Epithelial cell of proximal tubule (primary cell): ENCODE results near the gene TRIM25. TPM values are rescaled to one million over a fixed set of nuclear protein-coding genes. Genes with fewer than 3 reads are reported as not detected.
A peak's percentile ranks its signal among the peaks of the same experiment; 100 is the strongest.

Source experiments
- DNase-seq: peaks from one replicate; pipeline ENCODE4 v3.0.0-alpha.2; 2011; ENCODE audit warnings: low read depth
- H3K4me3 ChIP-seq: 2 replicates; pipeline ENCODE4 v1.5.1; 2011; ENCODE audit warnings: low read depth, mild to moderate bottlenecking, low read length
- total RNA-seq: library from RNA; depleted of rRNA; stranded (reverse); fragments of >200 nt; gene quantifications from 2 replicates; pipeline ENCODE4 v1.2.3, GENCODE V29; 2015
- TF ChIP-seq, protein P1 (sequence below): conservative IDR thresholded peaks from 2 replicates; pipeline ENCODE4 v1.5.1; 2012; ENCODE audit warnings: low read depth, mild to moderate bottlenecking, low read length

The TRIM25 gene
- total RNA-seq, 1 donor from 2014 or later, result 58.1 TPM

DNA sequence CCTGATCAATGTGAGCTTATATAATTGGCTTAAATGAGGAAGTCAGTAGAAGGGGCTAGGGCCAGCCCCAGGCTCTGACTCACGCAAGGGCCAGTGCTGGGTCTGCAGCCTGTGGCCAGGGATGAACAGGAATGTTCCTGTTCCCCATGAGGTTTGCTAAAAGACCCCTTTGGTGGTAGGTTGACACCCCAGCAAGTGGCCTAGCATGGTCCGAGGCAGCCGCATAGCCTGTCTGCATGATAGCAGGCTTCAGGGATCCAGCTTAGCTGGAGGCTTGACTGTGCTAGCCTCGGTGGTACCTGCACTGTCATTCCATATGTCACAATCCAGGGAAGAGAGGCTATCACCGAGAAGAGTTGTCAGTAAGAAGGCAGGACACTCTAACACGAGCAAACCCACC, 23.5 kb downstream of the TRIM25 start:
- no peak overlapping the region for H3K4me3 ChIP-seq
- DNase-seq, result no peak
- TF ChIP-seq, protein P1, sequence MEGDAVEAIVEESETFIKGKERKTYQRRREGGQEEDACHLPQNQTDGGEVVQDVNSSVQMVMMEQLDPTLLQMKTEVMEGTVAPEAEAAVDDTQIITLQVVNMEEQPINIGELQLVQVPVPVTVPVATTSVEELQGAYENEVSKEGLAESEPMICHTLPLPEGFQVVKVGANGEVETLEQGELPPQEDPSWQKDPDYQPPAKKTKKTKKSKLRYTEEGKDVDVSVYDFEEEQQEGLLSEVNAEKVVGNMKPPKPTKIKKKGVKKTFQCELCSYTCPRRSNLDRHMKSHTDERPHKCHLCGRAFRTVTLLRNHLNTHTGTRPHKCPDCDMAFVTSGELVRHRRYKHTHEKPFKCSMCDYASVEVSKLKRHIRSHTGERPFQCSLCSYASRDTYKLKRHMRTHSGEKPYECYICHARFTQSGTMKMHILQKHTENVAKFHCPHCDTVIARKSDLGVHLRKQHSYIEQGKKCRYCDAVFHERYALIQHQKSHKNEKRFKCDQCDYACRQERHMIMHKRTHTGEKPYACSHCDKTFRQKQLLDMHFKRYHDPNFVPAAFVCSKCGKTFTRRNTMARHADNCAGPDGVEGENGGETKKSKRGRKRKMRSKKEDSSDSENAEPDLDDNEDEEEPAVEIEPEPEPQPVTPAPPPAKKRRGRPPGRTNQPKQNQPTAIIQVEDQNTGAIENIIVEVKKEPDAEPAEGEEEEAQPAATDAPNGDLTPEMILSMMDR, result no peak

DNA sequence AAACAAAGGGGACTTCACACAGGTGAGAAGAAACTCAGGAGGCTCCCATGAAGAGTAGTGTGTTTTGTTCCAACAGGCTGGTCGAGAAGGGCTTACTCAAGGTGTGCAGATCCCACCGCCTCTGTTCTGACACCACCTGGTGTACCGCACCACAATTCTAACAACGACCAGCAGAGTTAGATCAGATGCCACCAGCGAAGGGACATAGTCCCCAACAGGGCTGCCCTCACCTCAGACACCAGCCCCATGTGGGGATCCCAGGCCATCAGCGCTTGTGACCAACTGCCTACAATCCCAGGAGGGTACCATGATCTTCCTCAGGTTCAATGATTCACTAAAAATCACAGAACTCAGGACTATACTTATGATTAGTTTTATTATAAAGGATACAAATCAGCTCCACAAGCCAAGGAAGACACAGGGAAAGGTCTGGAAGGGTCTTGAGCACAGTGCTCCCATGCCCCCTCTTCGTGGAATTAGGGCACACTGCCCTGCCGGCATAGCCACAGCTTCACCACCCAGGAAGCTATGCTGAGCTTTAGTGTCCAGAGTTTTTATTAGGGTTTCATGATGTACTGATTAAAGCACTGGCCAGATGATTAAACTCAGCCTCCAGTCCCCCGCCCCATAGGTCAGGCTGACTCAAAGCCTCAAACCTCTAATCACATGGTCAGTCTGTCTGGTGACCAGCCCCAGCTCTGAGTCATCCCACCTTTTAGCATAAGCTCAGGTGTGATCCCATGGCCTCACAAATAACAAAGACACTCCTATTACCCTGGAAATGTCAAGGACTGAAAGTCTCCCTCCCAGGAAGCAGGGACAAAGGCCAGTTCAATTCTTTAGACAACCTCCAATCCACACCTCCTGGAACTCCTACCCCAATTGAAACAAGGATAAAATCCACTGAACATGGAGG, 26.0 kb downstream of the TRIM25 start:
- H3K4me3 ChIP-seq, result no peak overlapping the region
- TF ChIP-seq, protein P1, result no peak
- DNase-seq, result peak; percentile 25

DNA sequence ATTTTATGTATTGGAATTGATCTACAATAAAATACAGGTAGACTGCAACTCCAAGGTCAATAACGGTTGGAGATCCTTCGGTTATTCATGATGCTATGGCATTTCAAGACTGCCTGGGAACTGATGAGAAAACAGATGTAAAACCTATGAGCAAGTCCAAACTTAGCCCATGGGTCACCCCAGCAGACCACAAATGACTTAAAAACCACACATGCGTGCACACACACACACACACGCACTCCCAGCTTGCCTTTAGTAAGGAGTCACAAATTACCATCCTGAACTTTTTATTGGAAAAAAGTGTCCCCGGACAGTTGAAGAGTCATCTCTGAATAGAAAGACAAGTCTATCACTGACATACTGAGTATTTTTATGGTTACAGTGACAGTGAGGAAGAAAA, 26.7 kb downstream of the TRIM25 start:
- DNase-seq, result no peak
- TF ChIP-seq, protein P1, result no peak
- H3K4me3 ChIP-seq, result no peak overlapping the region

DNA sequence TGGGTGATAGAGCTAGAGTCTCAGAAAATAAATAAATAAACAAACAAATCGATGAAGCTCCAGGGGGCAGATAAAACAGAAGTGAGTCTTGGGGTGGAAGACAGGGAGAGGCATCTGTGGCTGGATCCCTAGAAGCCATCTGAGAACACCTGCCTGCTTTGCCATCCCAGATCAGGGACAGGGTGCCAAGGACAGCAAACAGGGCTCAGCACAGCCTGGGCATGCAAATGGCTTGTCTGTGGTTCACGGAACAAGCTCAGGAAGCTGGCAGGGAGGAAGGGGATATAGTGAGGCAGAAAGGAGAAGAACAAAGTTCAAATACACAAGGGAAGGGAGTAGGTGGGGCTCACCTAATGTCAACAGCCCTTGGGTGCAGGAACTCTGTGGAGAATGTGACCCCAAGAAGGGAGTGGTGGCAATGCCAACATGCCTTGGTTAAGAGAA, 27.5 kb downstream of the TRIM25 start:
- H3K4me3 ChIP-seq, result no peak overlapping the region
- no peak for DNase-seq
- TF ChIP-seq, protein P1, result no peak

DNA sequence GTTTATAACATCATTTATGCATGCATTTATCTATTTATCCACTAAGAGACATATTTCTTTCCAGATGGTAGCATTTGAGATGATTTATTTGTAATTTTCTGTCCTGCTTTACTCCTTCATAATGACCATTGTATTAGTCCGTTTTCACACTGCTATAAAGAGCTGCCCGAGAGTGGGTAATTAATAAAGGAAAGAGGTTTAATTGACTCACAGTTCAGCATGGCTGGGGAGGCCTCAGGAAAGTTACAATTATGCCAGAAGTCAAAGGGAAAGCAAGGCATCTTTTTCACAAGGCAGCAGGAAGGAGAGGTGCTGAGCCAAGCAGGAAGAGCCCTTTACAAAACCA, 28.6 kb downstream of the TRIM25 start:
- no peak overlapping the region for H3K4me3 ChIP-seq
- TF ChIP-seq, protein P1, result no peak
- DNase-seq, result no peak

DNA sequence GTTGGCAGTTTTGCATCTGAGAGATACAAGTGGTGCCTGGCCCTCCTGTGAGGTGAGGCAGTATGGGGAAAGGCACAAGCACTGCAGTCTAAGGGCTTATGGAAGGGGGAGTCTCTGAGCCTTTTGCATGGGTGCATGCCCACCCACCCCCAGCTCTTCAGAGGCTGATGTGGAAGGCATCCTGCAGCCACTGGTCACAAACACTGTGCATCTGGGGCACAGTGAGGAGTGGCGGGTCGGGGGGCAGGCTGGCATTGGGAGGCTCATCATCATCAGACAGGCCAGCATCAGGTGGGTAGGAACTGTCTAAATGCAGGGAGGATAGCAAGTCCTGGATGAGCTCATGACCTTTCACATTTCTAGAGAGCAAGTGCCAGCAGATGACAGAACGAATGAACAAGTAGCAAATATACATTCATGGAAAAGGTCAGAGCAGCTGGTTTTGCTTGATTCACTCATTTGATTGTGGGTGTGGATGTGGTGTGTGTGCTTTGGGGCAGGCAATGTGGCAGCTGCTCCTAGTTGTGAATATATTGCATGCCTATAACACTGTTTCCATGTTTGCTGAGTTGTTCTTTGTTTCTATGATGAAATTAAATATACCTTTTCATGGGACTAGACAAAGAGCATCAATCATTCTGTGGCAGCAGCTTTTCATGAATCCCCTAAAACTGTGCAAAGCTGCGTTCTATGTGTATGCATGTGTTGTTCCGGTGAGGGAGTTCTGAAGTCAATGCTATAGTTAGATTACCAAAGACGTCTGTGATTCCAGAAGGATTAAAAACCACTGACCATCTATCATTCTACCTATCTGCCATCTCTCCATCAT, 29.2 kb downstream of the TRIM25 start:
- TF ChIP-seq, protein P1, result no peak
- no peak for DNase-seq
- no peak overlapping the region for H3K4me3 ChIP-seq
